Bronchial epithelial cell (primary cell): Measurements from ENCODE around the gene PLD3. TPM values are rescaled to one million over a fixed set of nuclear protein-coding genes. Genes with fewer than 3 reads are reported as not detected.

Experiments
- DNase-seq: peaks from one replicate; pipeline ENCODE4 v3.0.0-alpha.2; 2010; ENCODE audit warnings: low read depth
- FAIRE-seq: peaks from 2 replicates; lab custom pipeline; 2011; peaks lifted over from hg19 to GRCh38; lab: Jason Lieb, UNC
- H3K27me3 ChIP-seq: 2 replicates; pipeline ENCODE4 v1.5.1; 2011; ENCODE audit warnings: low read length; ENCODE audit not compliant: control insufficient read depth, insufficient read depth
- H3K36me3 ChIP-seq: 2 replicates; pipeline ENCODE4 v1.5.1; 2011; ENCODE audit warnings: low read length; ENCODE audit not compliant: control insufficient read depth, insufficient read depth
- H3K4me3 ChIP-seq: 2 replicates; pipeline ENCODE4 v1.5.1; 2011; ENCODE audit warnings: mild to moderate bottlenecking, low read depth, low read length, control low read depth
- total RNA-seq: library from RNA; depleted of rRNA; stranded (reverse); fragments of >200 nt; gene quantifications from 2 replicates; pipeline ENCODE4 v1.2.1, GENCODE V29; 2014
- TF ChIP-seq, protein P1 (sequence below): IDR thresholded peaks from 2 replicates; pipeline ENCODE4 v1.5.1; 2011; ENCODE audit warnings: mild to moderate bottlenecking, moderate library complexity, low read length, control low read depth, inconsistent platforms; ENCODE audit not compliant: insufficient read depth, severe bottlenecking

Gene PLD3
- total RNA-seq, 1 donor from 2014 or later = 162 TPM

DNA sequence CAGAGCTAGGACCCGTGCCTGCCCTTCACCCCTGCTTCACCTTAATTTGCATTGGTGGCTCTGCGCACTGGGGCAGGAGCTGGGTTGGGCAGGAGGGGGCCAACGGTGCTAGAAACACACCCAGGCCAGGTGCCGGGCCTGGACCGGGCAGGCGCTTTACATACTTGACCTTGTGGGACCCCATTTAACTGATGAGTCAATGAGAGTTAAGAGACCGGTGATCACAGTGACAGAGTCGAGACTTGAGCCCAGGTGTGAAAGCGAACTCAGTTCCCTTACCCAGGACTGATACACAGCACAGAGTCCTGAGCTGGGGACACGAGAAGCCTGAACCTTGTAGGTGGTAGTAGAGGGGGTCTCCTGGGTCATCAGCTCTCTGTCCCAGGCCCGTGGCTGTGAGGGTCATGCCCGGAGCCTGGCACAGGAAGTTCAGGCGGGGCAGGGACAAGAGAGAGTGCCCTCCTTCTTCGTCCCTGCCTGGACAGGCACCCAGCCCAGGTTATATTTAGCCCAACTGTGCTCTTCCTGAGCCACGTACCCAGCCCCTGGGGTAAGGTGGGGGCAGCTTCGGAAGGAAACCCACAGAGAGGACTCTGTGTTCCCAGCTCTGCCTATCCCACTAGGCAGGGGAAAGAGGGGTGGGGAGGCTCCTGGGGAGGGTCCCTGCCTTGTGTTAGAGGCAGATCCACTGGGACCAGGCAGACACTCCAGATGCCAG, 62.8 kb downstream of the PLD3 start:
- TF ChIP-seq, protein P1, sequence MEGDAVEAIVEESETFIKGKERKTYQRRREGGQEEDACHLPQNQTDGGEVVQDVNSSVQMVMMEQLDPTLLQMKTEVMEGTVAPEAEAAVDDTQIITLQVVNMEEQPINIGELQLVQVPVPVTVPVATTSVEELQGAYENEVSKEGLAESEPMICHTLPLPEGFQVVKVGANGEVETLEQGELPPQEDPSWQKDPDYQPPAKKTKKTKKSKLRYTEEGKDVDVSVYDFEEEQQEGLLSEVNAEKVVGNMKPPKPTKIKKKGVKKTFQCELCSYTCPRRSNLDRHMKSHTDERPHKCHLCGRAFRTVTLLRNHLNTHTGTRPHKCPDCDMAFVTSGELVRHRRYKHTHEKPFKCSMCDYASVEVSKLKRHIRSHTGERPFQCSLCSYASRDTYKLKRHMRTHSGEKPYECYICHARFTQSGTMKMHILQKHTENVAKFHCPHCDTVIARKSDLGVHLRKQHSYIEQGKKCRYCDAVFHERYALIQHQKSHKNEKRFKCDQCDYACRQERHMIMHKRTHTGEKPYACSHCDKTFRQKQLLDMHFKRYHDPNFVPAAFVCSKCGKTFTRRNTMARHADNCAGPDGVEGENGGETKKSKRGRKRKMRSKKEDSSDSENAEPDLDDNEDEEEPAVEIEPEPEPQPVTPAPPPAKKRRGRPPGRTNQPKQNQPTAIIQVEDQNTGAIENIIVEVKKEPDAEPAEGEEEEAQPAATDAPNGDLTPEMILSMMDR = no peak
- H3K36me3 ChIP-seq = no peaks in the 10 kb centered on the region
- no peak overlapping the region for H3K4me3 ChIP-seq
- FAIRE-seq (no peak), DNase-seq (no peak)
- no peaks in the 10 kb centered on the region for H3K27me3 ChIP-seq

DNA sequence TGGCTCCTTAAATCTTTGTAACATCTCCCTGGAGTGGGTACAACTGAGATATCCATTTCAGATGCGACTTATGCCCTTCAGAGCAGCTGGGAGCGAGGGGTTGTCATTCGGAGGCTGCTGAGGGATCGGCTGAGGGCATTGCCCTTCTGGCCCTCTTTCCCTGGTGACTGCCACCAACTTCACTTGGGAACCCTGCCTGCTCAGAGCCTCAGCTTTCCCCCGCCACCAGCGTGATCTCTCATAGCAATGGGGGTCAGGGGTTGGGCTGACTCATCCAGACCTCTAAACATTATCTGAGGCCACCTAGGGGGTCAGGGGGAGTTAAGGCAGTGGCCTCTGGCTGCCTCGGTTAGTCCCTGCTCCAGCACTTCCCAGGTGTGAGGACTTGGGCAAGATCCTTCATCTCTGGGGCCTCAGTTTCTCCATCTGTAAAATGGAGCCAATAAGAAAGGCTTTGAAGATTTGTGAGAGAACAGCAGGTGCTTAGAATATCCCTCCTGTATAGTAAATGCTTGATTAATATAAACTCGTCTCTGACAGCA, 63.5 kb downstream of the PLD3 start:
- DNase-seq = no peak
- TF ChIP-seq, protein P1 = no peak
- no peak for FAIRE-seq

DNA sequence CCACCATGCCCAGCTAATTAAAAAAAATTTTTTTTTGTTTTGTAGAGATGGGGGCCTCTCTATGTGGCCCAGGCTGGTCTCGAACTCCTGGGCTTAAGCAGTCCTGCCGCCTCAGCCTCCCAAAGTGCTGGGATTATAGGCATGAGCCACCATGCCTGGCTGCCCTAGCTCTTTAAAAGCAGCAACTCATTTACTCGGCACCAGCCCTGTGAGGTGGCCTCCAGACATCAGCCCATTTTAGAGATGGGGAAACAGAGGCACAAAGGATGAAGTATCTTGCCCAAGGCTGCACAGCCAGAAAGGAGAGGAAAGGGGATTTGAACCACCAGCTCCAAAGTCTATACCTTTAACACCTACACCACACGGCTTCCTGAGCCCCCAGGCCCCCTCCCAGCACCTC, 64.4 kb downstream of the PLD3 start:
- Histone ChIP-seq H3K4me3 (no peak overlapping the region), H3K36me3 (no peaks in the 10 kb centered on the region), H3K27me3 (no peaks in the 10 kb centered on the region)
- DNase-seq (no peak), FAIRE-seq (no peak)
- TF ChIP-seq, protein P1 = no peak

More for the DNA sequence above, 63.5 kb downstream of the PLD3 start:
- no peak overlapping the region for H3K4me3 ChIP-seq
- H3K36me3 ChIP-seq = no peaks in the 10 kb centered on the region
- H3K27me3 ChIP-seq = no peaks in the 10 kb centered on the region

DNA sequence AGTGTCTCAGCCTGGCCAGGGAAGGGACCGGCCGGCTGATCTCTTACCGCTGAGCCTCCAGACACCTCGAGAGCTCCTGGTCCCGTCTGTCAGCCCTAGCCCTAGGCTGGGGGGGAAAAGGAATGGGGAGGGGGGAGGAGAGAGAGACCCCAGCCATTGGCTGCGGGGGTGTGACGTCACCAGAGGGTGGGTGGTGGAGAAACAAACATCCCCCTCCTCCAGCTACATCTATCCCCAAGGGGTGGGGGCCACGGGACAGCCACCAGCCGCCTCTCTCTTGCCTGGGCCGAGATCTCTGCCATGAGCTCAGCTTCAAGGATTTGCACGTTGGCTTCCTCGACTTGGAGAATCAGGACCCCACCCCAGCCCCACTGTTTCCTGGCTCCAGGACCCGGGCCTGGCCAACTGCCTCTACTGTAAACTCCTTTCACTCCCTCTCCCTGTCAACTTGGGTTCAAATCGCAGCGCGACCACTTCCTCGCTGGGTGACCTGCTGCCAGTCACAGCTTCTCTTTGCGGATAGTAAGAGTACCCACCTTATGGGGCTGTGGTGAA, 64.9 kb downstream of the PLD3 start, which contains the start of gene PRX:
Gene PRX (minus strand): TSS at position 88 of the 555 bp plus-strand sequence. CDS start 5,446 bp downstream, outside the sequence.
- TF ChIP-seq, protein P1 = no peak
- Histone ChIP-seq H3K4me3 (no peak within 1 kb of the TSS), H3K27me3 (no peaks in the 10 kb centered on the region), H3K36me3 (no peaks in the 10 kb centered on the region)
- FAIRE-seq (no peak), DNase-seq (no peak)

DNA sequence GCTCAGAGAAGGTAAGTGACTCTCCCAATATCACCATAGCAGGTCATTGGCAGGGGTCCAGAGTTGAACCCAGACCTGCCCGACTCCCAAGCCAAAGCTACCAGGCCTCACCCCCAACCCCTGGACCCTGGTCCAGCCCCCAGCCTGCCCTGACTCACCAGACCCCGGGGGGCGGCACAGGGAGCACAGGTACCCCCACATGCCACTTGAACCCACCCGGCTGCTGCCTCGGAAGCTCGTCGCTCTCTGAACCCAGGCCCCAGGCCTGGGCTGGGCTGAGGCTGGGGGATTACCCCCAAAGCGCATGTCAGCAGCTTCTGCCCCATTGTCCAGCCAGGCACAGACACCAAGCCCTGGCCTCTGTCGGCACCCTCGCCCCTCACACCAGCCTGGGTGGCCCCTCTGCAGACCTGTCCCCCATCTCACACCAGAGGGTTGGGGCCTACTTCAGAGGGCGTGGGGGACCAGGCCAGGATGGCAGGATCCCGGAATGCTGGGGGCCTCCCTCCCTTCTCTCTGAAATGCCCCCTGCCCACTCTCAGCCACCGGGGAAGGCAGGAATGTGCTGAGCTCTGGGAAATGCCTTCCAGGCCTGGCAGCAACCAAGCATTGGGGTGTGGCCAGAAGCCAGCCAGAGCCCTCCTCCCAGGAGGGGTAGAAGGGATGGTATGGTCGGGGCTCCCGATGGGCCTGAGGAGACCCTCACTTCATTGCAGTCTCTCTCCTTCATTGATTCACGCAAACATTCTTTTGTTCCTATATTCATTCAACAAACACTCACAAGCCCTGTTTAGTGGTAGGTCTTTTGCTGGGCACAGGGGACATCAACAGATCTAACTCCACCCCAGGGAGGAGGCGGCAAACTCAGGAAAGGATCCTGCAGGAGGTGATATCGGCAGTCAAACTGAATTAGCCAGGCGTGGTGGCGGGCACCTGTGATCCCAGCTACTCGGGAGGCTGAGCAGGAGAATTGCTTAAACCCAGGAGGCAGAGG, 66.3 kb downstream of the PLD3 start:
- no peak for FAIRE-seq

More for the DNA sequence above, 66.3 kb downstream of the PLD3 start:
- Histone ChIP-seq H3K4me3 (no peak overlapping the region), H3K36me3 (no peaks in the 10 kb centered on the region), H3K27me3 (no peaks in the 10 kb centered on the region)
- TF ChIP-seq, protein P1 = no peak
- no peak for DNase-seq
